ENCODE results near the gene NUDT19. TPM values are rescaled to one million over a fixed set of nuclear protein-coding genes. Genes with fewer than 3 reads are reported as not detected.
"Not testable (repeated sequence)": the region's sequence is repeated elsewhere in the genome, so short reads cannot be mapped to it uniquely, and the experiment has no call there.

The NUDT19 gene
- total RNA-seq, 5 donors from 2014 or later (not counting 1 experiment from before 2014, with no cell fraction given) = 9.6 to 14.7 (median 11.5) TPM

- H3K4me1 ChIP-seq (ENCODE audit: control insufficient read depth in 1 of 2, extremely low read depth in 1 of 2, insufficient read depth in 2 of 2, low read length in 2 of 2) = peaks cover 0 to 12% of the 10 kb centered on the region in 2 experiments
- peak overlapping the region; percentile 59 to 69 for H3K27ac Mint-ChIP-seq
- POLR2A ChIA-PET = no interaction called here
Observed at GRCh38 chr19:32708457-32708856, 16.8 kb downstream of the NUDT19 start.

DNA sequence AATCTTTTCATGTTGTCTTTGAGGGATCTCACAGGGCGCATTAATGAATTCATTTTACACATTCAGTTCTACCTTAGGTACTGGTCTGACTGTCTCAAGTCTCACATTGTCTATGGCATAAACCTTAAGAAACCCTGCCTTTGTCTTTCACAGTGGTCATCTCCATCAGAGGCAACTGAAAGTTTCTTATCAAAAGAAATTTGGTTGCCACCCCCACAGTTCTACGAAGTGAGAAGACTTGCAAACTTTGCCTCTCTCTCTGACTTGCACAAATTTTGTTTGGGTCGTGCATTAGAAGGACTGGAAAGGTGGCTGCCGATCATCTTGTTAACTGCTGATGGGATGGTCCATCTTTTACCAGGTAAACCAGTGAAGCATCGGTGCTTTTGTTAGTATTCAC lies 17.4 kb downstream of the NUDT19 start:
- no peak overlapping the region for H3K4me3 ChIP-seq (ENCODE audit: control insufficient read depth in 1 of 2, extremely low read depth in 1 of 2, low read length in 1 of 2)
- peaks cover 0 to 12% of the 10 kb centered on the region in 2 experiments for H3K4me1 ChIP-seq (ENCODE audit: control insufficient read depth in 1 of 2, extremely low read depth in 1 of 2, insufficient read depth in 2 of 2, low read length in 2 of 2)
- Mint-ChIP-seq H3K27me3 (no peaks in the 10 kb centered on the region), H3K27ac (peak overlapping the region; percentile 59 to 69), H3K9me3 (peaks cover 3 to 4% (median 3%) of the 10 kb centered on the region in 3 donors), H3K4me1 (peaks cover 10 to 27% (median 21%) of the 10 kb centered on the region in 3 donors), H3K4me3 (peak overlapping the region in 1 of 3 donors; percentile 3), H3K36me3 (peaks cover 30% of the 10 kb centered on the region)
- no peak for ATAC-seq (replicated peaks in 1 of 4)
- no peak overlapping the region for H3K27ac ChIP-seq (ENCODE audit: low read length)
- 83% methylated on average over 3 of the region's 5 CpGs for WGBS (ENCODE audit: insufficient coverage)
- no peaks in the 10 kb centered on the region for H3K27me3 ChIP-seq (replicated peaks in 1 of 2; ENCODE audit: control insufficient read depth in 2 of 2, extremely low read depth in 1 of 2, insufficient read depth in 2 of 2, low read length in 1 of 2)
- ChIA-PET CTCF (no interaction called here), POLR2A (no interaction called here)
- no peaks in the 10 kb centered on the region for H3K9me3 ChIP-seq
- H3K36me3 ChIP-seq (ENCODE audit: control insufficient read depth in 2 of 2, extremely low read depth in 1 of 2, insufficient read depth in 1 of 2, low read length in 1 of 2) = peaks cover 4 to 32% of the 10 kb centered on the region in 2 donors
- no peak for DNase-seq

More at GRCh38 chr19:32708457-32708856, 16.8 kb downstream of the NUDT19 start:
- Histone ChIP-seq H3K36me3 (ENCODE audit: control insufficient read depth in 2 of 2, extremely low read depth in 1 of 2, insufficient read depth in 1 of 2, low read length in 1 of 2) (peaks cover 4 to 32% of the 10 kb centered on the region in 2 donors), H3K27me3 (replicated peaks in 1 of 2; ENCODE audit: control insufficient read depth in 2 of 2, extremely low read depth in 1 of 2, insufficient read depth in 2 of 2, low read length in 1 of 2) (no peaks in the 10 kb centered on the region), H3K4me3 (ENCODE audit: control insufficient read depth in 1 of 2, extremely low read depth in 1 of 2, low read length in 1 of 2) (no peak overlapping the region), H3K27ac (ENCODE audit: low read length) (no peak overlapping the region), H3K9me3 (no peaks in the 10 kb centered on the region)
- ATAC-seq (replicated peaks in 1 of 4) (peak; percentile 72 to 99 (median 91)), DNase-seq (peak in 5 of 35 experiments; percentile 13 to 43 (median 17))
- Mint-ChIP-seq H3K4me3 (peak overlapping the region in 1 of 3 donors; percentile 3), H3K4me1 (peaks cover 10 to 27% (median 21%) of the 10 kb centered on the region in 3 donors), H3K9me3 (peaks cover 3 to 7% (median 5%) of the 10 kb centered on the region in 3 donors), H3K27me3 (no peaks in the 10 kb centered on the region), H3K36me3 (peaks cover 34% of the 10 kb centered on the region)
- WGBS (ENCODE audit: insufficient coverage) = 15% methylated on average over 3 of the region's 3 CpGs
- CTCF ChIA-PET = interaction anchor here in 1 of 2 donors (0.6 kb wide), 1 partner anchor 1124 kb away, joined by 3 read pairs; no protein-coding TSS in a partner anchor

DNA sequence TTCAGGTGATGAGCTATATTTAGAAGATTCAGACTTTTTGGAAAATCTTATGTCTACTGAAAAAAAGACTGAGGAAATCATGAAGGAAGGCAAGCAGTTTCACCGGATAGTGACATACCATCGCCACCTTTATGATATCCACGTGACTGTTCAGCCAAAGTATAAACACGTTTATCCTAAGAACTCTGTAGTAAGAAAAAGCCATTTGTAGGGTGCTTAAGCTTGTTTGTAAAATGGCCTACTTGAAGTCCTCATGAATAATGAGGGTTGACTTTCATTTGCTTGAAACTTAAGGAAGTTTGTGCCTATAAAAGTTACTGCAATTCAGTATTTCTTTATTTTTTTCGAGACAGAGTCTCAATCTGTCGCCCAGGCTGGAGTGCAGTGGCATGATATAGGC lies 20.1 kb downstream of the NUDT19 start:
- POLR2A ChIA-PET = no interaction called here
- Histone ChIP-seq H3K27ac (ENCODE audit: low read length) (no peak overlapping the region), H3K4me3 (ENCODE audit: control insufficient read depth in 1 of 2, extremely low read depth in 1 of 2, low read length in 1 of 2) (no peak overlapping the region), H3K9me3 (no peaks in the 10 kb centered on the region), H3K36me3 (ENCODE audit: control insufficient read depth in 2 of 2, extremely low read depth in 1 of 2, insufficient read depth in 1 of 2, low read length in 1 of 2) (peaks cover 0 to 24% of the 10 kb centered on the region in 2 donors), H3K27me3 (replicated peaks in 1 of 2; ENCODE audit: control insufficient read depth in 2 of 2, extremely low read depth in 1 of 2, insufficient read depth in 2 of 2, low read length in 1 of 2) (no peaks in the 10 kb centered on the region), H3K4me1 (ENCODE audit: control insufficient read depth in 1 of 2, extremely low read depth in 1 of 2, insufficient read depth in 2 of 2, low read length in 2 of 2) (peaks cover 0 to 12% of the 10 kb centered on the region in 2 experiments)
- no peak for DNase-seq
- CTCF ChIA-PET = no interaction called here
- H3K4me3 Mint-ChIP-seq = no peak overlapping the region
- peaks cover 10 to 19% (median 19%) of the 10 kb centered on the region in 3 donors for H3K4me1 Mint-ChIP-seq
- H3K27ac Mint-ChIP-seq = no peak overlapping the region
- H3K9me3 Mint-ChIP-seq = no peaks in the 10 kb centered on the region
- peaks cover 27% of the 10 kb centered on the region for H3K36me3 Mint-ChIP-seq
- WGBS (ENCODE audit: insufficient coverage) = 94% methylated on average over 5 of the region's 6 CpGs
- ATAC-seq (replicated peaks in 1 of 4) = no peak
- no peaks in the 10 kb centered on the region for H3K27me3 Mint-ChIP-seq

GRCh38 chr19:32716203-32716602 lies 24.6 kb downstream of the NUDT19 start:
- H3K9me3 ChIP-seq; CTCF ChIA-PET; H3K27me3 ChIP-seq (replicated peaks in 1 of 2; ENCODE audit: control insufficient read depth in 2 of 2, extremely low read depth in 1 of 2, insufficient read depth in 2 of 2, low read length in 1 of 2); ATAC-seq (replicated peaks in 1 of 4); H3K4me1 ChIP-seq (ENCODE audit: control insufficient read depth in 1 of 2, extremely low read depth in 1 of 2, insufficient read depth in 2 of 2, low read length in 2 of 2); H3K9me3 Mint-ChIP-seq; H3K4me3 ChIP-seq (ENCODE audit: control insufficient read depth in 1 of 2, extremely low read depth in 1 of 2, low read length in 1 of 2); H3K4me1 Mint-ChIP-seq; H3K27me3 Mint-ChIP-seq; H3K27ac Mint-ChIP-seq; DNase-seq; H3K27ac ChIP-seq (ENCODE audit: low read length); H3K4me3 Mint-ChIP-seq: not testable (repeated sequence)
- peaks cover 0 to 15% of the 10 kb centered on the region in 2 donors for H3K36me3 ChIP-seq (ENCODE audit: control insufficient read depth in 2 of 2, extremely low read depth in 1 of 2, insufficient read depth in 1 of 2, low read length in 1 of 2)
- POLR2A ChIA-PET = interaction anchor here in 1 of 2 donors (0.6 kb wide), 1 partner anchor 132 kb away, joined by 3 read pairs; no protein-coding TSS in a partner anchor
- 100% methylated on average over 2 of the region's 7 CpGs for WGBS (ENCODE audit: insufficient coverage)
- H3K36me3 Mint-ChIP-seq = peaks cover 17% of the 10 kb centered on the region

- Histone ChIP-seq H3K4me1 (ENCODE audit: control insufficient read depth in 1 of 2, extremely low read depth in 1 of 2, insufficient read depth in 2 of 2, low read length in 2 of 2) (no peaks in the 10 kb centered on the region), H3K27me3 (replicated peaks in 1 of 2; ENCODE audit: control insufficient read depth in 2 of 2, extremely low read depth in 1 of 2, insufficient read depth in 2 of 2, low read length in 1 of 2) (no peaks in the 10 kb centered on the region), H3K27ac (ENCODE audit: low read length) (no peak overlapping the region), H3K4me3 (ENCODE audit: control insufficient read depth in 1 of 2, extremely low read depth in 1 of 2, low read length in 1 of 2) (no peak overlapping the region), H3K9me3 (no peaks in the 10 kb centered on the region), H3K36me3 (ENCODE audit: control insufficient read depth in 2 of 2, extremely low read depth in 1 of 2, insufficient read depth in 1 of 2, low read length in 1 of 2) (peaks cover 0 to 10% of the 10 kb centered on the region in 2 donors)
- Mint-ChIP-seq H3K27ac (no peak overlapping the region), H3K4me1 (no peaks in the 10 kb centered on the region), H3K9me3 (no peaks in the 10 kb centered on the region), H3K27me3 (no peaks in the 10 kb centered on the region), H3K4me3 (no peak overlapping the region), H3K36me3 (peaks cover 16% of the 10 kb centered on the region)
- DNase-seq (no peak), ATAC-seq (replicated peaks in 1 of 4) (no peak)
- POLR2A ChIA-PET = no interaction called here
- CTCF ChIA-PET = no interaction called here
- no CpG with 5 or more reads among the region's 5 CpGs for WGBS (ENCODE audit: insufficient coverage)
Observed at GRCh38 chr19:32717496-32717895, 25.9 kb downstream of the NUDT19 start.

DNA sequence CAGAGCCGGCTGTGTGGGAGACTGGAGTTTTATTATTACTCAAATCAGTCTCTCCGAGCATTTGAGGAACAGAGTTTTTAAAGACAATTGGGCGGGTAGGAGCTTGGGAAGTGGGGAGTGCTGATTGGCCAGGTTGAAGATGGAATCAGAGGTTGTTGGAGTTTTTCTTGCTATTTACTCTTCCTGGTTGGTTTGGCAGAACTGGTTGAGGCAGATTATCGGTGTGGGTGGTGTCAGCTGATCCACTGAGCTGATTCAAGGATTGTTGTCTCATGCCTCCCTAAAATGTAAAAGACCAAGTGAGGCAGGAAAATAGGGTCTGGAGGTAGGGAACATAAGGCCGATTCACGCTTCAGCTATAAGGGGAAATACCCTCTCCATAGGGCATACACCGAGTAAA lies 26.7 kb downstream of the NUDT19 start:
- DNase-seq (no peak), ATAC-seq (replicated peaks in 1 of 4) (no peak)
- Histone ChIP-seq H3K9me3 (no peaks in the 10 kb centered on the region), H3K27me3 (replicated peaks in 1 of 2; ENCODE audit: control insufficient read depth in 2 of 2, extremely low read depth in 1 of 2, insufficient read depth in 2 of 2, low read length in 1 of 2) (no peaks in the 10 kb centered on the region), H3K27ac (ENCODE audit: low read length) (no peak overlapping the region), H3K36me3 (ENCODE audit: control insufficient read depth in 2 of 2, extremely low read depth in 1 of 2, insufficient read depth in 1 of 2, low read length in 1 of 2) (peaks cover 0 to 4% of the 10 kb centered on the region in 2 donors), H3K4me3 (ENCODE audit: control insufficient read depth in 1 of 2, extremely low read depth in 1 of 2, low read length in 1 of 2) (no peak overlapping the region), H3K4me1 (ENCODE audit: control insufficient read depth in 1 of 2, extremely low read depth in 1 of 2, insufficient read depth in 2 of 2, low read length in 2 of 2) (no peaks in the 10 kb centered on the region)
- POLR2A ChIA-PET = no interaction called here
- WGBS (ENCODE audit: insufficient coverage) = 97% methylated on average over 5 of the region's 7 CpGs
- no peaks in the 10 kb centered on the region for H3K4me1 Mint-ChIP-seq
- no peaks in the 10 kb centered on the region for H3K9me3 Mint-ChIP-seq
- peaks cover 12% of the 10 kb centered on the region for H3K36me3 Mint-ChIP-seq
- H3K27ac Mint-ChIP-seq = no peak overlapping the region
- CTCF ChIA-PET = no interaction called here
- no peaks in the 10 kb centered on the region for H3K27me3 Mint-ChIP-seq
- H3K4me3 Mint-ChIP-seq = no peak overlapping the region

Measured in T-cell (primary cell).